HUDEP-2 (cell line): ENCODE results near the gene RER1.

Experiments used
- DNase-seq, 76 experiments: peaks; one replicate each; lab custom pipeline; 2025; ENCODE audit not compliant: unreplicated experiment in 76 of 76; lab: John Stamatoyannopoulos, UW

RER1 gene

DNA sequence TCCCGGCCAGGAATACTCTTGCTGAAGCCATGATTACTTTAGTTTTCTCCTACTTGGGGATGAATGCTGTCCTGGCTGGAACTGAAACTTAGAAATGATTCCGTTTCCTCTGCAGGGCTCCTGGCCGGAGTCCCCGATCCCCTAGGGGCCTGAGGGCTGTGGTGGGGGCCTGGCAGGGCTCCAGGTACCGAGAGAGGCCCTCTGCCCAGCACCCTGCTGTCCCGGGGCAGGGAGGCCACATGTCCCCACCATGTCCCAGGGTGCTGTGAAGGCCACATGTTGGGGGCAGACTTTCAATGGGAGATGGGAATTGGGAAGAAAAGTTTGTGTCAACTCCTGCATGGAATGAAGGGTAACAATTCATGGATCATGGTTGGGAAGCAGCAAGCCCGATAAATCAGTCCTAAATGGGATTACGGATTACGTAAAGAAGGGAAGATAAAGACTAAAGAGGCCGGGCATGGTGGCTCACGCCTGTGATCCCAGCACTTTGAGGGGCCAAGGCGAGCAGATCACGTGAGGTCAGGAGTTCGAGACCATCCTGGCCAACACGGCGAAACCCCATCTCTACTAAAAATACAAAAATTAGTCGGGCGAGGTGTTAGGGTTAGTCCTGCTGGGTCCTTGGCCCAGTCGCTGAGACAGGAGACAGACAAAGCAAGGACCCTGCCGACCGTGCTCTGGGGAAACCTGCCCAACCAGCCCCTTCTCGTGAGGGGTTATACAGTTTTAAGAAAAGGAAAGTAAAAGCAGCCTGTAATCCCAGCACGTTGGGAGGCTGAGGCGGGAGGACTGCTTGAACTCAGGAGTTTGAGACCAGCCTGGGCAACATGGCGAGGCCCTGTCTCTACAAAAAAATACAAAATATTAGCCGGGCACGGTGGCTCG, 37.8 kb upstream of the RER1 start:
- DNase-seq, result no peak

DNA sequence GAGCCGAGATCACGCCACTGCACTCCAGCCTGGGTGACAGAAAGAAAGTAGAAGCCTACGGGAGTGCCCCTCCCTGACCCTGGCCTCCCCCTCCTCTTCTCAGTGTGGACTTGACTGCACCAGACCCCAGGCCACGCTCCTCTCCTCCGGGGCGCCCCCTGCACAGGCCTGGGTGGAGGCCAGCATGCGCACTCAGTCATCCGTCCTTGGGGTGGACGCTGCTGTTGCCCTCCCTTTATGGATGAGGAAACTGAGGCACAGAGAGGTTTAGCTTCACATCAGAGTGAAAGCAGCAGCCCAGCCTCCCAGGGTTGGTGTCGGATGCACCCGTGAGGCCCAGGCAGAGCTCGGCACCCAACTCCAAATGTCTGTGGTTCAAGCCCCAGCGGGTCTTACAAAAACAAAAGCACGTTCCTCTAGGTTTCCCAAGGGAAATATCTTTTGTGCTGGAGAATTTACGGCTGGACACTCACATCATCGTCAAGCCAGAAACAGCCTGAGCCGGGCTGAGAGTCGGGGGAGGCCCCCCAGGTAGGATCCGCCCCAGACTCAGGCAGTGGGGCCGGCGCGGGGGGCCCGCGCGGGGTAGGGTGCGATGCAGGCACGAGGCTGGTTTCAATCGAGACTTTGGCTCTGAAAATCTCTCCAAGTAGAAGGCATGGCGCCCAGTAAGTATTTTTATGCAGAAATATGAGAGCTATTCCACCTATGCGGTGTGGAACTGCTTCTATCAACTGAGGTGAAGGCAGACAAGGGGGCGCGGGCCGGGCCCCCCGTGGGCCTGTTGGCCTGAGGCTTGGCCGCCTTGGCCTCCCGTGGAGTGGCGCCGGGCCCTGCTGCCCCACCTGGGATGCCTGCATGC, 36.9 kb upstream of the RER1 start:
- DNase-seq, result no peak

DNA sequence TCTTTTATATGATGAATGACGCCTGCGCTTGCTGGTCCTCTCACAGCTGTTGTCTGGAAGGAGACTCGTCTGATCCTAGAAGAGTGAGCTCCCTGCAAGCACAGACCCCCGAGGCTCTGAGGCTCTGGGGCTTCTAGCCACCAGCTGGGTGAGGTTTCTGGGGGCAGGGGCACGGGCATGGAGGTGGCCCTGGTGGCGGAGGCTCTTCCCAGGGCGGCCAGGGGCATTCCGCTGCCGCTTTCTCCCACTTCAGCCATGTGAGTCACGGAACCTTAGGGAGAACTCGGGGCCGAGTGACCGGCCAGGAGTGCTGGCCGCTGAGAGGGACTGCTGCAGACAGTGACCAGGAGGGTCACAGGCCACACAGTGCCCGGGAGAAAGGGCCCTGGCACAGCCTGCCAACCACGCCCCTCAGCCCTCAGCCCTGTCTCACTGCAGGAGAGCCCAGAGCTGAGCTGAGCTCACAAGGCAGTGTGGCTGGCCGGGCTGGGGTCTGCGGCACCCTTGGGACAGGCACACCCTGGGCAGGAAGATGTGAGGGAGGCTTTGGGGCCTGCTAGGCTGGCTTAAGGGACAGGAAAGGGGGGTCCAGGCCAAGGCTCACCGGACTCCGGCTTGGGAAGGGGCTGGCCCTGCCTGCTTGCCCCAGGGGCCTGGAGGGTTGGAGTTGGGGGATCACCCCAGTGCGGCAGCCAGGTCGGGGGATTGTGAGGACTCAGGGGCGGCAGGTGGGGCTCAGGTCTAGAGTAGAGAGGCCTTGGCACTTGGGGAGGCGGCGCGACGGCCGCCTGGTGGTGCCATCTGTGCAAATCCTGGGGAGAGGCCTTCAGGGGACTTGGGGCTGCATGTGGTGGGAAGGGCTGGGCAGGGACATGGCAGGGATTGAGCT, 36.0 kb upstream of the RER1 start:
- no peak for DNase-seq

DNA sequence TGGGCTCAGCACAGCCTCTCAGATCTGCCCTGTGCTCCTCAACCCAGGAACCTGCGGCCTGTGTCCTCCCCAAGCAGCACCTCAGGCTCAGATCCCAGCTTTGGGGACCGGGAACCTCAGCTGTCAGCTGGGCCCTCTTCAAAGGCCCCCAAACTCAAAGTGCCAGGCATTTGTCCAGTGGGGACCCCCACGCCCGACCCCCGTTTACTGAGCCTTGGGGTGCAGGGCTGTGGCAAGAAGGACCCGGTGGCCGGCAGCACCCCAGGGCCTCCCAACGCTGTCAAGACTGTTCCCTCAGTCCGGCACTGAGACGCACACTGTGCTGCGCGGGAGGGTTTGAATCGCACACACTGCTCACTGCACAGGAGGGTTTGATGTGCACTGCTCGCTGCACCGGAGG, 35.2 kb upstream of the RER1 start:
- no peak for DNase-seq

DNA sequence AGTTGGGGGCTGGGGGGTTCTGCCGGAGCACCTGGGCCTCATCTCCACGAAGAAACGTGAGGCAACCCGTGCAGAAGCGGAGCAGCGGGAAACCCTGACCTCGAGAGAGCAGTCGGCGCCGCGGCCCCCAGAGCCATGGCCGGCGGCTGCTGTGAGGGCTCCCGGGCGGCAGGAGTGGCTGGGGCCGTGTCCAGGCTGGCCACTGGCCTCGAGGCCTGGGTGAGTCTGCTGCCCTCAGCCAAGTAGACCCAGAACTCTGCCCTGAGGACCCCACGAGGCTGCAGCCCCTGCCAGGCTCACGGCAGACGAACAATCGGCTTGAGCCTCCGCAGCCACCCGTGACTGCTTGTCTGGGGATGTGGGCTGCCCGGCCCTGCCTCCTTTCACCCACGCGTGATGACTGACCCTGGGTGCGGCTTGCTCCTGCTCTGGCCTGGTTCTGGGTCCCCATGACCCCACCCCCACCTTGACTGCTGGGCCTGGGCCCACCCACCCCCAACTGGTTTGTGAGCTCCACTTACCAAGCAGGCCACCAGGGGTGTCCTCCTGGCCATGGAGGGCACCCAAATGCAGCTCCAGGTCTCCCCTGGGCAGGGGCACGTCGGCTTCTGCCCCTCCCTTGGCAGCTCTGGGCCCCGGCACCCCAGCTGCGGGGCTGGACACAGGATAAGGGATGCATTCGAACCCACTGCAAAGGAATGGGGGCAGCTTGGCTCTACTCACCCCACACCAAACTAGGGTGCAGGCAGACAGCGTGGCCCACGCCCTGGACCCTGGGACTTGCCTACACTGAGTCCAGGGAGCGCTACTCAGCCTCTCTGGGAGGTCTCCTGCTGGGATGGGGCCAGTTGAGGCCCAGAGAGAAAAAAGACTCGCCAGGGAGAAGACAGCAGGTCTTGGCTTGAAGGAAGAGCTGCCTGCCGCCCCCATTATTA, 34.5 kb upstream of the RER1 start:
- DNase-seq, result no peak

DNA sequence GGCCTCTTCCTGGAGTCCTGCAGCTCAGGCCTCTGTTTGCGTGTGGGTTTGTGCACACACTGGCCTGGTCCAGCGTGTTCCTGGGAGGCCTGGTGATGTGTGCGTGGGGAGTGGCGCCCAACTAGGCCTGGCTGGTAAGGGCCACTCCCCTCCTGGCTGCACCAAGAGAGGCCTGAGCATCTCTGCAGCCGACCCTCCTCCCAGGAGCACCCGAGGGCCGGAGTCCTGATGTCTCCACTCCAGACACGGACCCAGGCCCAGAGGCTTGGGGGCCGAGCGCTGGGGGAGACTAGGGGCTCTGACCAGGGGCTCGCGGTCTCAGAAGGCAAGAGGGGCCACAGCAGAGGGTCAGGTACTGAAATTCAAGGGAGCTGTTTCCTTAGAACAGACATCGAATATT, 33.6 kb upstream of the RER1 start:
- DNase-seq, result no peak

DNA sequence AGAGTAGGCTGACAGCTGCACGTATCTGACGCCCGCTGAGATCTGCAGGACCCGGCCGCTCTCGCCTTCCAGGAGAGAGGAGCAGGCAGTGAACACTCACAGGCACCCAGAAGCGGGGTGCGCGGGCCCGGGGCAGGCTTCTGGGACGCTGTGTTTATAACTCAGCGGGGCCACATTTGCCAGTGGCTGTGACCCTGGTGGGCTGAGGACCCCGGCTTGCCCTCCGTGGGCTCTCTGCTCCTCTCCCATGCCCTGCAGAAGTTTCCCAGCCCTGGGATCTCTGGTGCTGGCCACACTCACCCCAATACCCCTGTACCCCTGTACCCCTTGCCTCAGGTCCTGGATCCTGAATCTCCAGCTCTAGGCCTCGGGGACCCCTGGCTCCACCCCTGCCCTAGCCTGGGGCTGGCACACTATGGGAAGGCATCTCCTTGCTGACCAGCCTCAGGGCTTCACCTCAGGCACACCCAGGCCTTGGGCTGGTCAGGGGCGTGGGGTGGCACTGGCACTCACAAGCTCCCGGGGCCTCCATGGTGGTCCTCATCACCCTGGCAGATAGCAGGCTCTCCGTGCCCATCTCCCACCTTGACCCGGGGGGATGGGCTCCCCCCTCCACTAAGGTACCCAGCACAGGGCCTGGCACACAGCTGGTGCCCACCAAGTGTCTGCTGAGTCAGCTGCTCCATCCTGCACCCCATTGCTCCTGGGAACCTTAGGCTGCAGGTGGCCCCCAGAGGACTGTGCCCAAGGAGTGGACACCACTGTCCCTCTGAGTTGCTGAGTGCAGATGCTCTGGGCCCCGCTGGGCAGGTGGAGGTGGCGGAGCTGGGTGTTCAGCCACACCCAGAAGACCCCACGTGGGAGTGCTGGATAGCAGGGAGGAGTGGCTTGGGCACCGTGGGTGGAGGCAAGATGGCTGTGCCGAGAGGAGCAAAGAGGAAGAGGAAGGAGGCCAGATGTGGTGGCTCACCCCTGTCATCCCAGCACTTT, 32.7 kb upstream of the RER1 start:
- DNase-seq, result no peak

DNA sequence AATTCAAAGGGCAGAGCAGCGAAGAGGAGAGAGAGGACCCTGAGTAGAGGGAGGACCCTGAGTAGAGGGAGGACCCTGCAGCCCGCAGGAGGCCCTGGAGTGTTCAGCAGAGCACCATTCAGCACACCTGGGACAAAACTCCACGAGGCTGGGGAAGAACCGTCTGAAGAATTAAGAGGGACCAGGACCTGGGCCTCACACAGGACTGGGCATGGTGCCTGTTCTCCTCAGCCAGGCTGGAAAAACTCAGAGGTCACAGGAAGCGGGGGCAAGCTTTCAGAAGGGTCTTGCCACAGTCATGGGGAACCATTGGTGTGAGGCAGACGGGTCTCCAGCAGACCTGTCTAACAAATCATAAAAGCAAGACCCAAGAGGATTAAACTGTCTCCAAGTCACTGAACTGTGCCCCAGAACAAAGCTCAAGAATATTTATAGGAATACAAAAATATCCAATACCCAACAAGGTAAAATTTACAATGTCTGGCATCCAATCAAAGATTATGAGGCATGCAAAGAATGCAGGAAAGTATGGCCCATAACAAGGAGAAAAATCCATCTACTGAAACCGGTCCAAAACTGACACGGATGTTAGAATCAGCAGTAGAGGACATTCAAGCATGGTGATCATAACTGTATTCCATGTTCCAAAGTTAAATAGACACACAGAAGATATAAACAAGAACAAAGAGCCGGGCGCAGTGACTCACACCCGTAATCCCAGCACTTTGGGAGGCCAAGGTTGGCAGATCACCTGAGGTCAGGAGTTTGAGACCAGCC, 30.9 kb upstream of the RER1 start:
- no peak for DNase-seq

DNA sequence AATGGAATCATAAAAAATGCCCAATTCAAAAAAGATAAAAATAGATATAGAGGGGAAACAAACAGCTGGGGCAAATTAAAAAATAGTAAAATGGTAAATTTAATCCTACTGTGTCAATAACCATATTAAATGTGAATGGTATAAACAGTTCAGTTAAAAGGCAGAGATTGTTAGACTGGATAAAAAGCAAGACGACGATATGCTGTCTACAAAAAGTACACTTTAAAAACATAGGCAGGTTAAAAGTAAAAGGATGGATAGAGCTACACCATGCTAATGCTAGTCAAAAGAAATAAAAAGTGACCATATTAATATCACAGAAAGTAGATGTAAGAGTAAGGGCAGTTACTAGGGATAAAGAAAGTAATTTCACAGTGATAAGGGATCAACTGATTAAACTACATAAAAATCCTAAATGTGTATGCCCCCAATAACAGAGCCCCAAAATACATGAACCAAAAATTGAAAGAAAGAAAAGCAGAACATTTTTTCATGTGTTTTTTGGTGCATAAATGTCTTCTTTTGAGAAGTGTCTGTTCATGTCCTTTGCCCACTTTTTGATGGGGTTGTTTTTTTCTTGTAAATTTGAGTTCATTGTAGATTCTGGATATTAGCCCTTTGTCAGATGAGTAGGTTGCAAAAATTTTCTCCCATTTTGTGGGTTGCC, 27.7 kb upstream of the RER1 start:
- DNase-seq, result no peak

DNA sequence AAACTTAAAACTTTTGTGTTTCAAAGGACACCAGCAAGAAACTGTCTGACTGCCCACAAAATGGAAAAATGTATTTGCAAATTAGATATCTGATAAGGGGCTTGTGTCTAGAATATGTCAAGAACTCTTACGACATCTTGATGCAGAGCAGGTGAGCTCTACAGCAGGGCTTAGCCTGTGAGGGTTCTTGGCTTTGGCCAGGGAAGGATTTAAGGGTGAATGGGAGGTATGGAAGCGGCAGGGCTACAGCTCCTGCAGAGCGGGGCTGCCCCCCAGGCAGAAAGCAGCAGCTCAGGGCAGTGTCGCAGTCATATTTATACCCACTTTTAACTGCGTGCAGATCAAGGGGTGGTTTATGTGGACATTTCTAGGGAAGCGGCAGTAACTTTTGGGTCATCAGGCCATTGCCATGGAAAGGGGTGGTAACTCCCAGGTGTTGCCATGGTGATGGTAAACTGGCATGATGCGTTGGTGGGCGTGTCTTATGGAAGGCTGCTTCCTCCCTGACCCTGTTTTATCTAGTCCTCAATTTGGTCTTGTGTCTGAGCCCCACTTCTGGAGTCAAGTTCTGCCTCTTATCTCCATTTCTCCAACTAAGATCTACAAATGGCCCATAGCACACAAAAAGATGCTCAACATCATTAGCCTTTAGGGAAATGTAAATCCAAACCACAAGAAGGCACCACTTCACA, 23.4 kb upstream of the RER1 start:
- peak in 2 of 76 experiments; percentile 11 to 26 for DNase-seq

DNA sequence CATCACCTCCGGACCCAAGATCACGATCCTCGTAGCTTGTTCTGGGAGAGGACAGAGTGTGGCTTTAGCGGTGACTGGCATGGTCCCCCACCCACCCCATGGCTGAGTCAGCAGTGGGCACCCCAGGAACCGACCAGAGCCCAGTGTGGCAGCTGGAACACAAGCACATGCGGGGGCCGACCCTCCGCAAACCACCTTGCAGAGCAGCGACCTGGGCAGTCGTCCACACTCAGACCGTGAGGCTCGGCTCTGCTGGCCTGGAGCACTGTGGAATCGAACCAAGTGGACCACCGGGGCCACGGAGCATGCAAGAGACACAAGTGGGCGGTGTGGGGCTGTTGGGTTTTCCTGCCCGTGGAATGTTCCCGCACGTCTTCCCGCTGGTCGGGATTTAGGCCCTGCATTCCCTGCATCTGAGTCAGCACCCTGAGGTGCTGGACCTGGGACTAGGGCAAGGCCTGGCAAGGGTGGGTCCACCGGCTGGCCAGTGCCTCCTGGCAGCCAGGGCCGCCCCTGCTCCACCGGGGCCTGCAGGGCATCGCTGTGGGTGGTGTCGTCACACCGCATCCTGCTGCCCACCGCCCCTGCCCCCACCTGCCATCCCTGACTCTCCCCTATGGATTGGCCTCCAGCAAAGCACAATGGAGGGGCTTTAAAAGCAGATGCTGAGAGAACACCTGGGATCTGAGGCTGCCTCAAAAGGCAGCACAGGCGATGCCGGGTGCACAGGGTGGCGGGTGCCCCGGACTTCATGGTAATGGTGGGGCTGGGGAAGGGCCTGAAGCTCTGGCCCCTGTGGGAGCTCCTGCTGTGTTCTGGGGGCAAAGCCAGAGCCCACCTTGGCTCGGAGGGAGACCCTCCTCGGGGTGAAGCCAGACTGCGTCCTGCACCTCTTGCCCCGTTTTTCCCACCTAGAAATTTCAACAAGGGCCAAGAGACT, 18.8 kb upstream of the RER1 start:
- DNase-seq, result no peak

DNA sequence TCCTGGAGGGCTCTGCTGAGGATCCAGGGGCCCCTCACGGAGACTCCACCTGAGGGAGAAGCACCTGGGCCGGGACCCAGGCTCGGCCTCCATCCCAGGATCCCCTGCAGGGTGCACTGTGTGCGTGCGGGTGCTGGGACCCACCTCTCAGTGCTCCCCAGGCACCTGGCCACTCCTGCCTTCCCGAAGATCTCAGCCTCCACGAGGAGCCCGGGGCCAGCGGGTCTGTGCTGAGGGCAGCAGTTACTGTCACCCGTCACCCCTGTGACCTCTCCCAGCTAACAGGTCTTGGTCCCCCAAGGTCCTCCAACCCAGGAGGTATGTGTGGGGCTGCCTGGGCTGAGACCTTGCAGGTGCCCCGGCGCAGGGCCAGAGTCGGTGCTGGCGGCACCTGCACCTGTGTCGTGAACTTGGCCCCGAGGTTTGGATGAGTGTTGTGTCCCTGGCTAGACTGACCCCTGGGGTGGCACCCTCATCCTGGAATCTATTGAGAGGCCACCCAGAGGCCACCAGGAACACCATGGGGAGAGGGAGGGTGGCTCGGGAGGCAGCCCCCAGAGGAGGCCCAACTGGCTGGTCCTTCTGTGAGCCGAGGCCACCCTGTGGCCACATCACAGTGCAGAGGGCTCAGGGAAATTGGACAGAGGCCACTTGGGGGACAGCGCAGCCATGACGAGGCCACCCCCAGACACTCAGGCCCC, 17.9 kb upstream of the RER1 start:
- DNase-seq, result no peak

DNA sequence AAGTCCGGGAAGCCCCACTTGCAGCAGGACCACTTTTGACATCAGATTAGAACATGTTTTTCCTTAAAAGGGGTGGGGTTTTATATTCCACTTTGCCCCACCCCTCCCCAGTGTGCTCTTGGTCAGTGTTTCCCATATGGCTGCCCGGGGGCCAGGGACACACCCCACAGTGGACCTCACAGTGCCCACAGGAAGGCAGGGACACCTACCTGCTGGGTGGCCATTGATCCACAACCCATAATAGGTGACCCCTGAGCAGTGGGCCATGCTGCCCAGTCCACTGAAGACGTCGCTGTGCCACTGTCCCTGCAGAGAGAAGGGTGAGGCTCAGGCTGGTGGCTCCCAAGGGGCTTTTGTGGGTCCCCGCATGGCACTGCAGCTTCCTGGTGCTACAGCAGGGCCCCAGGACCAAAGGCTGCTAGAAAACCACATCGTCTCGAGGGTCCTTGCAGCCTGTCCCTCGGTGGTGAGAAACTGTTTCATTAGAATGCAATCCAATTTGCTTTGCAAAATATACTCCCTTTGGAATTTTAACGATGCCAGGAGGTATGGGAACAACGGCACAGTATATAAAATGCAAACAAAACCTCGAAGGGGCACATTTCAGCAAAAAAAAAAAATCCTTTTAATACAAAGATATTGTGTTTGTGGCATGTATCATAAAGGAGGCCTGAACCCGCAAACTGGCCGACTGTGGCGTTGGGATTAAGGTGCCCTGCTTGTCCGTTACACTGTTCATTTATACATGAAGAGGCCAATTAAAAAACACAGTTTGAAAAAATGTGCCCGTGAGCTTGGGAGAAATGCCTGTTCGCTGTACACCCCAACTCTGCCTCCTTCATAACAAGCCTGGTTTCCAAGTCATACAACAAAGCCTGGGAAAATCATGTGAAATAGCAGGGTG, 17.1 kb upstream of the RER1 start:
- DNase-seq, result no peak
